ENCODE measurements around the gene GMCL2. TPM values are rescaled to one million over a fixed set of nuclear protein-coding genes. Genes with fewer than 3 reads are reported as not detected.

The GMCL2 gene
- total and polyA plus RNA-seq, 4 donors: not detected

- peaks cover 0 to 6% (median under 1%) of the 10 kb centered on the region in 4 donors for H3K9me3 ChIP-seq (ENCODE audit: control insufficient read depth in 4 of 4, insufficient read depth in 3 of 4, low read length in 3 of 4)
- H3K27me3 ChIP-seq (ENCODE audit: control insufficient read depth in 3 of 3, insufficient read depth in 3 of 3, low read length in 2 of 3): no peaks in the 10 kb centered on the region
- DNase-seq: peak; percentile 46 to 70 (median 63)
- peaks cover 0 to 13% (median 5%) of the 10 kb centered on the region in 5 donors for H3K4me1 ChIP-seq (ENCODE audit: control insufficient read depth in 5 of 5, insufficient read depth in 5 of 5, low read length in 5 of 5)
- H3K36me3 ChIP-seq (ENCODE audit: control insufficient read depth in 4 of 4, insufficient read depth in 4 of 4, low read length in 4 of 4): peaks cover 2 to 39% (median 28%) of the 10 kb centered on the region in 4 donors
- no peak for TF ChIP-seq CTCF (IDR thresholded peaks at IDR 0.05; ENCODE audit: control extremely low read depth, extremely low read depth)
- no peak for ATAC-seq (ENCODE audit: insufficient read depth, low FRiP score)
- H3K4me3 ChIP-seq: no peak overlapping the region
- no peak overlapping the region for H3K27ac ChIP-seq (ENCODE audit: low read depth in 1 of 2, low read length in 1 of 2)
- WGBS, 2 donors: 69 to 76% methylated on average over 13 of the region's 13 CpGs
- no peak overlapping the region for H3K9ac ChIP-seq (ENCODE audit: insufficient read depth in 1 of 2, low read length in 2 of 2)
Observed at GRCh38 chr5:178223828-178224335, 36.7 kb upstream of the GMCL2 start.

GRCh38 chr5:178223196-178223773 is 36.1 kb upstream of the GMCL2 start:
- peaks cover 0 to 13% (median 5%) of the 10 kb centered on the region in 5 donors for H3K4me1 ChIP-seq (ENCODE audit: control insufficient read depth in 5 of 5, insufficient read depth in 5 of 5, low read length in 5 of 5)
- 78 to 83% methylated on average over 5 of the region's 5 CpGs for WGBS, 2 donors
- H3K27ac ChIP-seq (ENCODE audit: low read depth in 1 of 2, low read length in 1 of 2): no peak overlapping the region
- H3K9ac ChIP-seq (ENCODE audit: insufficient read depth in 1 of 2, low read length in 2 of 2): no peak overlapping the region
- peaks cover 3 to 35% (median 25%) of the 10 kb centered on the region in 4 donors for H3K36me3 ChIP-seq (ENCODE audit: control insufficient read depth in 4 of 4, insufficient read depth in 4 of 4, low read length in 4 of 4)
- no peaks in the 10 kb centered on the region for H3K27me3 ChIP-seq (ENCODE audit: control insufficient read depth in 3 of 3, insufficient read depth in 3 of 3, low read length in 2 of 3)
- no peak for TF ChIP-seq CTCF (IDR thresholded peaks at IDR 0.05; ENCODE audit: control extremely low read depth, extremely low read depth)
- no peak for DNase-seq
- peaks cover 0 to 6% (median under 1%) of the 10 kb centered on the region in 4 donors for H3K9me3 ChIP-seq (ENCODE audit: control insufficient read depth in 4 of 4, insufficient read depth in 3 of 4, low read length in 3 of 4)
- no peak overlapping the region for H3K4me3 ChIP-seq
- no peak for ATAC-seq (ENCODE audit: insufficient read depth, low FRiP score)

GRCh38 chr5:178222292-178222691 is 35.1 kb upstream of the GMCL2 start:
- DNase-seq: no peak
- H3K36me3 ChIP-seq (ENCODE audit: control insufficient read depth in 4 of 4, insufficient read depth in 4 of 4, low read length in 4 of 4): peaks cover 4 to 27% (median 18%) of the 10 kb centered on the region in 4 donors
- WGBS, 2 donors: 97% methylated on average over 15 of the region's 15 CpGs

More at GRCh38 chr5:178222292-178222691, 35.1 kb upstream of the GMCL2 start:
- Histone ChIP-seq H3K9me3 (ENCODE audit: control insufficient read depth in 4 of 4, insufficient read depth in 3 of 4, low read length in 3 of 4) (peaks cover 0 to 2% (median under 1%) of the 10 kb centered on the region in 4 donors), H3K4me1 (ENCODE audit: control insufficient read depth in 5 of 5, insufficient read depth in 5 of 5, low read length in 5 of 5) (peaks cover 0 to 13% (median 5%) of the 10 kb centered on the region in 5 donors), H3K27me3 (ENCODE audit: control insufficient read depth in 3 of 3, insufficient read depth in 3 of 3, low read length in 2 of 3) (no peaks in the 10 kb centered on the region), H3K9ac (ENCODE audit: insufficient read depth in 1 of 2, low read length in 2 of 2) (no peak overlapping the region), H3K27ac (ENCODE audit: low read depth in 1 of 2, low read length in 1 of 2) (no peak overlapping the region), H3K4me3 (no peak overlapping the region)
- TF ChIP-seq CTCF (IDR thresholded peaks at IDR 0.05; ENCODE audit: control extremely low read depth, extremely low read depth): no peak
- no peak for ATAC-seq (ENCODE audit: insufficient read depth, low FRiP score)

Data from lung (tissue), 12 donors.